OCI-LY1 (cell line): ENCODE results near the gene FCAMR.

Experiments used
- EZH2 ChIP-seq: fragments of 200-600 bp; sonication (generic), shearing (Covaris generic); IDR thresholded peaks from 2 replicates; pipeline ENCODE4 v1.8.0; 2017; ENCODE audit warnings: borderline replicate concordance, mixed run types, mild to moderate bottlenecking, antibody characterized with exemption, low read length, moderate library complexity, mixed read lengths
- TF ChIP-seq, protein P1 (sequence below): fragments of 200-600 bp; sonication (generic), shearing (Covaris generic); IDR thresholded peaks from 2 replicates; pipeline ENCODE4 v1.5.1; 2017; ENCODE audit warnings: mild to moderate bottlenecking, antibody characterized with exemption, low read length, moderate library complexity, mixed read lengths

DNA sequence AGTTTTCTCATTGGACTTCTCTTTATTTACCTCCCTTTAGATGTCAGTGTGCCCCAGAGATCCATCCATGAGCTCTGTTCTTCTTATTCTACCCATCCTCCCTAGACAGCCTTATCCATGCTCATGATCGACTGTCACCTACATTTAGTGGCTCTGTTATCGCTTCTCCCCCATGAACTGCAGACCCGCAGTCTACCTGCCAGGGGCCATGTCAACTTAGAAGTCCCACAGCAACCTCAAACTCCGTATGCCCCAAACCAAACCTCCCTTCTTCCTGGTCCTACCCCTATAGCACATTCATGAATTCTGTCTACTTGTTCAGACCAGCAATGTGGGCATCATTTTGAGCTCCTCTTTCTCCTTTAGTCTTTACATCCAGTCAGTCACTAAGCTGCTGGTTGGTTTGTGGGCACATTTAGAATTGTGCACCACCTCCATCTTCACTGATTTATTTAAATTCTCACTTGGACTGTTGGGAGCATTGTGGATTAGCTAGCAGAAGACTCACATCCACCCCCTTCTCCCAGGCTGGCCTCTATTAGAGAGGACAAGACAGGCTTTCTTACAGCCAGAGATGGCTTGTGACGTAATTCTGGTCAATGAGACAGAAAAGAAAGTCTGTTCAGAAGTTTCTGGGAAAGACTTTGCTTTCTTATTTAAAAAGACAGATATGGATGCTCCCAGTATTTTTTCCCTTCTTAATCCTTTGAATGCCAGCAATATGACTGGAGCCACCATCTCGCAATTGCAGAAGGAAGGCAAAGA lies 43.2 kb upstream of the FCAMR start:
- TF ChIP-seq, protein P1, sequence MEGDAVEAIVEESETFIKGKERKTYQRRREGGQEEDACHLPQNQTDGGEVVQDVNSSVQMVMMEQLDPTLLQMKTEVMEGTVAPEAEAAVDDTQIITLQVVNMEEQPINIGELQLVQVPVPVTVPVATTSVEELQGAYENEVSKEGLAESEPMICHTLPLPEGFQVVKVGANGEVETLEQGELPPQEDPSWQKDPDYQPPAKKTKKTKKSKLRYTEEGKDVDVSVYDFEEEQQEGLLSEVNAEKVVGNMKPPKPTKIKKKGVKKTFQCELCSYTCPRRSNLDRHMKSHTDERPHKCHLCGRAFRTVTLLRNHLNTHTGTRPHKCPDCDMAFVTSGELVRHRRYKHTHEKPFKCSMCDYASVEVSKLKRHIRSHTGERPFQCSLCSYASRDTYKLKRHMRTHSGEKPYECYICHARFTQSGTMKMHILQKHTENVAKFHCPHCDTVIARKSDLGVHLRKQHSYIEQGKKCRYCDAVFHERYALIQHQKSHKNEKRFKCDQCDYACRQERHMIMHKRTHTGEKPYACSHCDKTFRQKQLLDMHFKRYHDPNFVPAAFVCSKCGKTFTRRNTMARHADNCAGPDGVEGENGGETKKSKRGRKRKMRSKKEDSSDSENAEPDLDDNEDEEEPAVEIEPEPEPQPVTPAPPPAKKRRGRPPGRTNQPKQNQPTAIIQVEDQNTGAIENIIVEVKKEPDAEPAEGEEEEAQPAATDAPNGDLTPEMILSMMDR = no peak
- TF ChIP-seq EZH2 = no peak
